PC-9 (cell line): ENCODE data around the gene ST6GALNAC2. TPM values are rescaled to one million over a fixed set of nuclear protein-coding genes. Genes with fewer than 3 reads are reported as not detected.

Experiments used
- BruUV-seq: library from RNA; stranded (reverse); fragments of 400-500 nt; replicated peaks from 2 replicates; lab custom pipeline; 2021; lab: Mats Ljungman, UMichigan
- CTCF ChIA-PET: fragments of 300-600 bp; sonication (Branson Sonifier 250); formaldehyde crosslinking; loops from one replicate; lab custom pipeline; 2022; ENCODE audit warnings: antibody characterized with exemption; lab: Charles Lee
- POLR2A ChIA-PET: fragments of 300-600 bp; sonication (Branson Sonifier 250); formaldehyde crosslinking; loops from one replicate; lab custom pipeline; 2022; ENCODE audit warnings: antibody characterized with exemption; ENCODE audit not compliant: unreplicated experiment; lab: Charles Lee
- DNase-seq, 2 experiments: peaks; one replicate each; pipeline versions ENCODE4 v3.0.0 to v3.0.0-alpha.2; 2015 to 2022; ENCODE audit warnings: mixed read lengths in 1 of 2
- H2AFZ ChIP-seq: fragments of 200-600 bp; sonication (generic); 2 replicates; pipeline ENCODE4 v1.8.1; 2017; ENCODE audit warnings: antibody characterized with exemption
- H3F3A ChIP-seq: fragments of 200-600 bp; sonication (generic); 2 replicates; pipeline ENCODE4 v1.8.1; 2017; ENCODE audit warnings: antibody characterized with exemption, mild to moderate bottlenecking, low read depth; ENCODE audit not compliant: insufficient read depth
- H3K27ac ChIP-seq: fragments of 200-600 bp; sonication (generic); 2 replicates; pipeline ENCODE4 v1.6.1; 2016; ENCODE audit warnings: mixed run types
- H3K27me3 ChIP-seq: fragments of 200-600 bp; sonication (generic); 2 replicates; pipeline ENCODE4 v1.6.1; 2016; ENCODE audit warnings: low read depth, mixed run types; ENCODE audit not compliant: insufficient read depth
- H3K36me3 ChIP-seq: fragments of 200-600 bp; sonication (generic); 2 replicates; pipeline ENCODE4 v1.6.1; 2016; ENCODE audit warnings: low read depth, mixed run types
- H3K4me1 ChIP-seq: fragments of 200-600 bp; sonication (generic); replicated peaks from 2 replicates; pipeline ENCODE4 v1.6.1; 2016; ENCODE audit warnings: mixed run types; ENCODE audit not compliant: insufficient read depth
- H3K4me2 ChIP-seq: fragments of 200-600 bp; sonication (generic); 2 replicates; pipeline ENCODE4 v1.6.1; 2017; ENCODE audit warnings: mixed run types
- H3K4me3 ChIP-seq: fragments of 200-600 bp; sonication (generic); 2 replicates; pipeline ENCODE4 v1.6.1; 2016; ENCODE audit warnings: mixed run types
- H3K79me2 ChIP-seq: fragments of 200-600 bp; sonication (generic); 2 replicates; pipeline ENCODE4 v1.6.1; 2017; ENCODE audit warnings: low read depth, mixed run types
- H3K9me2 ChIP-seq: fragments of 200-600 bp; sonication (generic); 2 replicates; pipeline ENCODE4 v1.8.1; 2017; ENCODE audit warnings: mild to moderate bottlenecking; ENCODE audit not compliant: insufficient read depth
- H3K9me3 ChIP-seq: fragments of 200-600 bp; sonication (generic); 2 replicates; pipeline ENCODE4 v1.8.1; 2016; ENCODE audit warnings: low read depth; ENCODE audit not compliant: insufficient read depth
- H4K20me1 ChIP-seq: fragments of 200-600 bp; sonication (generic); 2 replicates; pipeline ENCODE4 v1.8.1; 2017; ENCODE audit not compliant: insufficient read depth
- CTCF ChIP-seq: fragments of 200-600 bp; sonication (generic); conservative IDR thresholded peaks from 2 replicates; pipeline ENCODE4 v1.6.1; 2017; ENCODE audit warnings: mixed run types, antibody characterized with exemption, mild to moderate bottlenecking, moderate library complexity
- EZH2 ChIP-seq: fragments of 200-600 bp; sonication (generic); IDR thresholded peaks from 2 replicates; pipeline ENCODE4 v1.8.0; 2017; ENCODE audit warnings: antibody characterized with exemption, low read depth
- intact Hi-C: fragments of 100-400 bp; cut with micrococcal nuclease; formaldehyde crosslinking; loops from one replicate; pipeline ENCODE4 v1.10.0; 2022; ENCODE audit not compliant: unreplicated experiment
- total RNA-seq: library from RNA; stranded (reverse); gene quantifications from 2 replicates; pipeline ENCODE4 v1.2.3, GENCODE V29; 2021

ST6GALNAC2 gene
- total RNA-seq, 1 experiment from 2014 or later: 15.5 TPM

DNA sequence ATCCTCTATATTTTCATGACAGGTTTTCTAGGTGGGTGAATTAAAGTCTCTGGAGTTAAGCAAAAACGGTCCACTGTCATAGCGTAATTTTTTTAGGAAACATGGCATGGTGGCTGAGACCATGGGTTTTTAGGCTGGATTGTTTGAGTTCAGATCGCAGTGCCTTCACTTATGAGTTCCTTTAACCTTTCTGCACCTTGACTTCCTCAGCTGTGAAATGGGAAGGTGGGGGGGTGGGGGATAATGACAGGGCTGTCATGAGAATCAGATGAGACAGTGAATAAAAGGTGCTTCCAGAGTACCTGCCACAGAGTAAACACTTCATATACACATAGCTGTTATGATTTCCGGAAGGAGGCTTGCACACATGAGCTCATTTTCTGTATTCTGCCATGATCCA, 34.0 kb downstream of the ST6GALNAC2 start:
- intact Hi-C loops: no loop called here
- Histone ChIP-seq H3K4me2 (peak overlapping the region; percentile 45; the same call in 1 of the 2 replicates), H3F3A (peaks cover 18% of the 10 kb centered on the region), H3K9me3 (no peaks in the 10 kb centered on the region), H3K4me3 (no peak overlapping the region), H4K20me1 (no peaks in the 10 kb centered on the region), H3K4me1 (peaks cover 18% of the 10 kb centered on the region), H3K27ac (peak overlapping the region; percentile 38), H3K36me3 (no peaks in the 10 kb centered on the region), H3K9me2 (no peaks in the 10 kb centered on the region), H2AFZ (no peak overlapping the region), H3K79me2 (peaks cover 3% of the 10 kb centered on the region; the same call in 1 of the 2 replicates), H3K27me3 (no peaks in the 10 kb centered on the region)
- ChIA-PET CTCF (no interaction called here), POLR2A (no interaction called here)
- BruUV-seq: no TSS peak
- DNase-seq: no peak
- TF ChIP-seq EZH2 (no peak), CTCF (no peak)

GRCh38 chr17:76550712-76551615, 34.7 kb downstream of the ST6GALNAC2 start:
- Histone ChIP-seq H3K79me2 (no peaks in the 10 kb centered on the region), H3K27ac (peak overlapping the region; percentile 38), H3K4me2 (peak overlapping the region; percentile 45), H3K36me3 (no peaks in the 10 kb centered on the region), H3K9me3 (no peaks in the 10 kb centered on the region), H3K4me3 (no peak overlapping the region), H3F3A (peaks cover 18% of the 10 kb centered on the region), H4K20me1 (no peaks in the 10 kb centered on the region), H3K4me1 (peaks cover 15% of the 10 kb centered on the region), H2AFZ (no peak overlapping the region), H3K9me2 (no peaks in the 10 kb centered on the region), H3K27me3 (no peaks in the 10 kb centered on the region)
- no peak for TF ChIP-seq CTCF
- no peak for TF ChIP-seq EZH2
- ChIA-PET CTCF (no interaction called here), POLR2A (interaction anchor here (0.7 kb wide), 1 partner anchor 23 kb away, joined by 3 read pairs; no protein-coding TSS in a partner anchor)
- intact Hi-C loops: no loop called here
- peak in 1 of 2 experiments; percentile 55 for DNase-seq
- no TSS peak for BruUV-seq

GRCh38 chr17:76549539-76549938, 36.1 kb downstream of the ST6GALNAC2 start:
- Histone ChIP-seq H3K9me2 (no peaks in the 10 kb centered on the region), H3K9me3 (no peaks in the 10 kb centered on the region), H3K27ac (no peak overlapping the region), H3K4me2 (no peak overlapping the region), H2AFZ (no peak overlapping the region), H3K27me3 (no peaks in the 10 kb centered on the region), H4K20me1 (no peaks in the 10 kb centered on the region), H3K36me3 (no peaks in the 10 kb centered on the region), H3F3A (peaks cover 18% of the 10 kb centered on the region), H3K4me3 (no peak overlapping the region), H3K4me1 (peaks cover 15% of the 10 kb centered on the region), H3K79me2 (no peaks in the 10 kb centered on the region)
- intact Hi-C loops: no loop called here
- DNase-seq: no peak
- POLR2A ChIA-PET: interaction anchor here (0.7 kb wide), 2 partner anchors 9 to 96 kb away, joined by 4 read pairs; no protein-coding TSS in a partner anchor
- CTCF ChIA-PET: no interaction called here
- no TSS peak for BruUV-seq
- no peak for TF ChIP-seq CTCF
- no peak for TF ChIP-seq EZH2
